ENCODE results near the gene FRMD4A.

- TF ChIP-seq EZH2phosphoT487 (IDR thresholded peaks at IDR 0.05; ENCODE audit: borderline replicate concordance, low read depth, low read length) = no peak
- no peak for TF ChIP-seq CTCF (conservative IDR thresholded peaks at IDR 0.05; ENCODE audit: low read length)
These were observed 34.5 kb downstream of the FRMD4A start for GRCh38 chr10:14296065-14296709.
